Measurements from ENCODE around the gene COL17A1. TPM values are rescaled to one million over a fixed set of nuclear protein-coding genes. Genes with fewer than 3 reads are reported as not detected.

The COL17A1 gene
- total and polyA plus RNA-seq, 8 donors: 0.18 to 1.5 (median 0.70) TPM; not detected in 4

- Histone ChIP-seq H3K27me3 (no peaks in the 10 kb centered on the region), H3K9me3 (no peaks in the 10 kb centered on the region), H3K4me1 (peaks cover 0 to under 1% (median 0%) of the 10 kb centered on the region in 3 donors), H3K27ac (no peak overlapping the region), H3K4me3 (no peak overlapping the region), H3K36me3 (peaks cover 0 to 4% (median 0%) of the 10 kb centered on the region in 3 donors)
- peak in 1 of 6 donors; percentile 59 for DNase-seq
- ATAC-seq: no peak
- WGBS, 2 donors: 86 to 91% methylated on average over 11 of the region's 11 CpGs
- intact Hi-C loops (cut with DNase I): no loop called here
- TF ChIP-seq, protein P1, sequence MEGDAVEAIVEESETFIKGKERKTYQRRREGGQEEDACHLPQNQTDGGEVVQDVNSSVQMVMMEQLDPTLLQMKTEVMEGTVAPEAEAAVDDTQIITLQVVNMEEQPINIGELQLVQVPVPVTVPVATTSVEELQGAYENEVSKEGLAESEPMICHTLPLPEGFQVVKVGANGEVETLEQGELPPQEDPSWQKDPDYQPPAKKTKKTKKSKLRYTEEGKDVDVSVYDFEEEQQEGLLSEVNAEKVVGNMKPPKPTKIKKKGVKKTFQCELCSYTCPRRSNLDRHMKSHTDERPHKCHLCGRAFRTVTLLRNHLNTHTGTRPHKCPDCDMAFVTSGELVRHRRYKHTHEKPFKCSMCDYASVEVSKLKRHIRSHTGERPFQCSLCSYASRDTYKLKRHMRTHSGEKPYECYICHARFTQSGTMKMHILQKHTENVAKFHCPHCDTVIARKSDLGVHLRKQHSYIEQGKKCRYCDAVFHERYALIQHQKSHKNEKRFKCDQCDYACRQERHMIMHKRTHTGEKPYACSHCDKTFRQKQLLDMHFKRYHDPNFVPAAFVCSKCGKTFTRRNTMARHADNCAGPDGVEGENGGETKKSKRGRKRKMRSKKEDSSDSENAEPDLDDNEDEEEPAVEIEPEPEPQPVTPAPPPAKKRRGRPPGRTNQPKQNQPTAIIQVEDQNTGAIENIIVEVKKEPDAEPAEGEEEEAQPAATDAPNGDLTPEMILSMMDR (IDR thresholded peaks at IDR 0.05): no peak
- FAIRE-seq: no peak
These were observed 51.7 kb downstream of the COL17A1 start for GRCh38 chr10:104033966-104034365.

- no peaks in the 10 kb centered on the region for H3K27me3 ChIP-seq
- H3K27ac ChIP-seq: no peak overlapping the region
- H3K4me1 ChIP-seq: peaks cover 0 to 4% (median 0%) of the 10 kb centered on the region in 3 donors
- TF ChIP-seq, protein P1 (IDR thresholded peaks at IDR 0.05): no peak
- intact Hi-C loops (cut with DNase I): no loop called here
- 86% methylated on average over 12 of the region's 12 CpGs for WGBS, 2 donors
- DNase-seq (no peak), FAIRE-seq (no peak), ATAC-seq (no peak)
- H3K4me3 ChIP-seq: no peak overlapping the region
- H3K36me3 ChIP-seq: peaks cover 0 to 9% (median 0%) of the 10 kb centered on the region in 3 donors
- H3K9me3 ChIP-seq: no peaks in the 10 kb centered on the region
These were observed 52.2 kb downstream of the COL17A1 start for GRCh38 chr10:104033401-104033930.

DNA sequence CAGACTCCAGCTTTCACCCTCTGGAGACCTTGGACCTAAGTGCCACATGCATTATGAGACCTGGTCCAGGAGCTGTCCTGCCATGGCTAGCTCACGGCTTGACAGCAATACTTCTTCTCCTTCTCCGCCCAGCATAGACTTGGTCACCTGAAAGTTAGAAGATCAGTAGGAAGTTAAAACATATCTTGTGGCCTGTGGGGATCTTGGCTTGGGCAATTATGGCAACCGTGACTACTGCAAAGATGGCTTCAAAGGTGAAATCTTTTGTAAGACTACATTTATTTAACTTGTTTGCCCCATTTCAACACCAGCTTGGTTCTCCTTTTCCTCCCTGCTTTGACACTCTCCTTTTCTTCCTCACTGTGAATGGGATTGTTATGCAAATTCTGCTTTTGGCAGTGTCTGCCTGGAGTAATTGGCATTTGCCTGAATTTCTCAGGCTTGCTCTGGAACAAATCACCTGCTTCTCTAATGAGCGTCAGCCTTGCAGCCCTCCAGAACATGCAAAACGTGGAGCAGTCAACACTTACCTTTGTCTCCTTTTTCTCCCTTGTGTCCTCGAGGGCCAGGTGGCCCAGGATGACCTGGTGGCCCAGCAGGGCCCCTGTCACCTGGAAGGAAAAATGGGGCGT is 53.4 kb downstream of the COL17A1 start:
- Histone ChIP-seq H3K4me1 (peaks cover 0 to 4% (median 0%) of the 10 kb centered on the region in 3 donors), H3K4me3 (no peak overlapping the region), H3K27ac (no peak overlapping the region), H3K27me3 (no peaks in the 10 kb centered on the region), H3K36me3 (peaks cover 0 to 9% (median 0%) of the 10 kb centered on the region in 3 donors), H3K9me3 (no peaks in the 10 kb centered on the region)
- DNase-seq (no peak), ATAC-seq (no peak), FAIRE-seq (no peak)
- 85 to 91% methylated on average over 7 of the region's 7 CpGs for WGBS, 2 donors
- TF ChIP-seq, protein P1 (IDR thresholded peaks at IDR 0.05): no peak
- intact Hi-C loops (cut with DNase I): no loop called here

- WGBS, 2 donors: 81 to 93% methylated on average over 2 of the region's 2 CpGs
- DNase-seq: no peak
- no peaks in the 10 kb centered on the region for H3K27me3 ChIP-seq
- no peak overlapping the region for H3K4me3 ChIP-seq
- FAIRE-seq: no peak
- TF ChIP-seq, protein P1 (IDR thresholded peaks at IDR 0.05): no peak
- ATAC-seq: no peak
- H3K4me1 ChIP-seq: peaks cover 0 to 4% (median 0%) of the 10 kb centered on the region in 3 donors
- intact Hi-C loops (cut with DNase I): no loop called here
- H3K27ac ChIP-seq: no peak overlapping the region
- peaks cover 0 to 9% (median 0%) of the 10 kb centered on the region in 3 donors for H3K36me3 ChIP-seq
- H3K9me3 ChIP-seq: no peaks in the 10 kb centered on the region
These were observed 54.0 kb downstream of the COL17A1 start for GRCh38 chr10:104031631-104032030.

DNA sequence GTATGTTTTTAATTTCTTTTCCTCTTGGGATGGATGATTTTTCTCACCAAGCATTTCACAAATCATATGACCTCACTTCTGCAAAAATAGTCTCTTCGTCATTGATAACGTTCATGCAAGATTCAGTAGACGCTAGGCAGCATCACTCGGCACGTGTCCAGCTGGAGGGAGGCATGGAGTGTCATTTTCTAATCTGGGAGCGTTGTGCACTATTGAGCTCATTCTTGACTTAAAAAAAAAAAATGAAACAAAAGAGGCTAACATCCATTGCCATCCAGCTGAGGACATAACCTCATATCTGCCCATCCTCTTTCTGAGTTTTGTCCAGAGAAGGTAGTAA is 56.2 kb downstream of the COL17A1 start:
- ATAC-seq (no peak), DNase-seq (no peak), FAIRE-seq (no peak)
- Histone ChIP-seq H3K4me3 (no peak overlapping the region), H3K9me3 (no peaks in the 10 kb centered on the region), H3K36me3 (peaks cover 0 to 9% (median 5%) of the 10 kb centered on the region in 3 donors), H3K4me1 (peaks cover 0 to 4% (median 0%) of the 10 kb centered on the region in 3 donors), H3K27ac (no peak overlapping the region), H3K27me3 (no peaks in the 10 kb centered on the region)
- intact Hi-C loops (cut with DNase I): no loop called here
- WGBS, 2 donors: 91 to 95% methylated on average over 6 of the region's 6 CpGs
- TF ChIP-seq, protein P1 (IDR thresholded peaks at IDR 0.05): no peak

Data from pancreas (tissue), 10 donors.